Mesothelial cell of epicardium (in vitro differentiated cells): Measurements from ENCODE around the gene PDE8A. TPM values are rescaled to one million over a fixed set of nuclear protein-coding genes. Genes with fewer than 3 reads are reported as not detected.

Experiments used
- DNase-seq, 2 experiments: peaks; one replicate each; pipeline ENCODE4 v3.0.0; 2021; ENCODE audit warnings: low spot score in 2 of 2; ENCODE audit not compliant: unreplicated experiment in 2 of 2
- H3K27ac Mint-ChIP-seq: 2 replicates; pipeline ENCODE4 v1.8.0; 2021; ENCODE audit warnings: mixed read lengths
- H3K27me3 Mint-ChIP-seq: 2 replicates; pipeline ENCODE4 v1.8.0; 2021; ENCODE audit warnings: low read depth, mixed read lengths
- H3K36me3 Mint-ChIP-seq: 2 replicates; pipeline ENCODE4 v1.8.0; 2021; ENCODE audit warnings: mixed read lengths
- H3K4me1 Mint-ChIP-seq: 2 replicates; pipeline ENCODE4 v1.8.0; 2021; ENCODE audit warnings: mixed read lengths
- H3K4me3 Mint-ChIP-seq: 2 replicates; pipeline ENCODE4 v1.8.0; 2021; ENCODE audit warnings: mild to moderate bottlenecking, moderate library complexity, mixed read lengths
- H3K9me3 Mint-ChIP-seq: 2 replicates; pipeline ENCODE4 v1.8.0; 2021; ENCODE audit warnings: mixed read lengths
- CTCF ChIP-seq: fragments of 200-600 bp; sonication (generic); IDR thresholded peaks from one replicate; pipeline ENCODE4 v1.5.0; 2021; ENCODE audit warnings: antibody characterized with exemption; ENCODE audit not compliant: unreplicated experiment
- total RNA-seq: library from RNA; stranded (reverse); gene quantifications from 3 replicates; pipeline ENCODE4 v1.2.1, GENCODE V29; 2021

PDE8A gene
- total RNA-seq, 1 donor from 2014 or later: 36.7 TPM

GRCh38 chr15:84987949-84988624, 6.4 kb downstream of the PDE8A start:
- DNase-seq: no peak
- Mint-ChIP-seq H3K4me1 (peaks cover 18% of the 10 kb centered on the region), H3K27me3 (peaks cover 8% of the 10 kb centered on the region), H3K36me3 (peaks cover 1% of the 10 kb centered on the region), H3K27ac (no peak overlapping the region), H3K4me3 (no peak overlapping the region), H3K9me3 (no peaks in the 10 kb centered on the region)
- TF ChIP-seq CTCF: no peak

- peaks cover 3% of the 10 kb centered on the region for H3K9me3 Mint-ChIP-seq
- no peaks in the 10 kb centered on the region for H3K27me3 Mint-ChIP-seq
- peaks cover 18% of the 10 kb centered on the region for H3K4me1 Mint-ChIP-seq
- peaks cover 1% of the 10 kb centered on the region for H3K36me3 Mint-ChIP-seq
- H3K27ac Mint-ChIP-seq: no peak overlapping the region
- no peak for TF ChIP-seq CTCF
- no peak overlapping the region for H3K4me3 Mint-ChIP-seq
- no peak for DNase-seq
Measured at GRCh38 chr15:84988909-84989644, 7.4 kb downstream of the PDE8A start.

GRCh38 chr15:84990507-84990906, 8.9 kb downstream of the PDE8A start:
- Mint-ChIP-seq H3K9me3 (peaks cover 3% of the 10 kb centered on the region), H3K27me3 (no peaks in the 10 kb centered on the region), H3K27ac (no peak overlapping the region), H3K4me3 (no peak overlapping the region), H3K36me3 (peaks cover 1% of the 10 kb centered on the region), H3K4me1 (peaks cover 16% of the 10 kb centered on the region)
- TF ChIP-seq CTCF: no peak
- DNase-seq: no peak

GRCh38 chr15:84991014-84991712, 9.5 kb downstream of the PDE8A start:
- Mint-ChIP-seq H3K36me3 (peaks cover 1% of the 10 kb centered on the region), H3K9me3 (peaks cover 3% of the 10 kb centered on the region), H3K27me3 (no peaks in the 10 kb centered on the region), H3K4me1 (peaks cover 16% of the 10 kb centered on the region), H3K4me3 (no peak overlapping the region), H3K27ac (no peak overlapping the region)
- DNase-seq: no peak
- TF ChIP-seq CTCF: no peak

GRCh38 chr15:84992157-84992944, 10.7 kb downstream of the PDE8A start:
- no peak for DNase-seq
- H3K27ac Mint-ChIP-seq: no peak overlapping the region
- H3K9me3 Mint-ChIP-seq: peaks cover 3% of the 10 kb centered on the region
- H3K36me3 Mint-ChIP-seq: peaks cover 1% of the 10 kb centered on the region
- no peak for TF ChIP-seq CTCF
- peaks cover 13% of the 10 kb centered on the region for H3K4me1 Mint-ChIP-seq
- H3K4me3 Mint-ChIP-seq: no peak overlapping the region
- H3K27me3 Mint-ChIP-seq: no peaks in the 10 kb centered on the region
